KMS-11 (cell line): ENCODE measurements around the gene RRP1B.

Experiments used
- H2AFZ ChIP-seq: fragments of 200-600 bp; sonication (generic); 2 replicates; pipeline ENCODE4 v1.6.1; 2016; ENCODE audit warnings: antibody characterized with exemption, mixed run types, low read depth
- H3K27ac ChIP-seq: fragments of 200-600 bp; sonication (generic); 2 replicates; pipeline ENCODE4 v1.6.1; 2016; ENCODE audit warnings: mild to moderate bottlenecking, mixed run types
- H3K27me3 ChIP-seq: fragments of 200-600 bp; sonication (generic); 2 replicates; pipeline ENCODE4 v1.6.1; 2017; ENCODE audit warnings: mild to moderate bottlenecking, low read depth, mixed run types, moderate library complexity; ENCODE audit not compliant: insufficient read depth
- H3K36me3 ChIP-seq: fragments of 200-600 bp; sonication (generic); 2 replicates; pipeline ENCODE4 v1.6.1; 2017; ENCODE audit warnings: mild to moderate bottlenecking, mixed run types; ENCODE audit not compliant: insufficient read depth
- H3K4me1 ChIP-seq: fragments of 200-600 bp; sonication (generic); 2 replicates; pipeline ENCODE4 v1.6.1; 2016; ENCODE audit warnings: mild to moderate bottlenecking, low read depth, mixed run types; ENCODE audit not compliant: poor library complexity, severe bottlenecking
- H3K4me2 ChIP-seq: fragments of 200-600 bp; sonication (generic); 2 replicates; pipeline ENCODE4 v1.7.0; 2016; ENCODE audit warnings: mild to moderate bottlenecking, mixed run types
- H3K4me3 ChIP-seq: fragments of 200-600 bp; sonication (generic); IDR thresholded peaks from 2 replicates; pipeline ENCODE4 v1.6.1; 2017; ENCODE audit warnings: low read depth, low read length, mixed read lengths; ENCODE audit not compliant: insufficient read depth
- H3K79me2 ChIP-seq: fragments of 200-600 bp; sonication (generic); 2 replicates; pipeline ENCODE4 v1.6.1; 2016; ENCODE audit warnings: low read depth, mixed run types; ENCODE audit not compliant: insufficient read depth
- H3K9ac ChIP-seq: fragments of 200-600 bp; sonication (generic); 2 replicates; pipeline ENCODE4 v1.6.1; 2016; ENCODE audit warnings: mild to moderate bottlenecking, mixed run types
- H4K20me1 ChIP-seq: fragments of 200-600 bp; sonication (generic); 2 replicates; pipeline ENCODE4 v1.6.1; 2016; ENCODE audit warnings: mild to moderate bottlenecking, mixed run types; ENCODE audit not compliant: insufficient read depth
- CTCF ChIP-seq: fragments of 200-600 bp; sonication (generic); conservative IDR thresholded peaks from 2 replicates; pipeline ENCODE4 v1.6.1; 2017; ENCODE audit warnings: low read depth, mild to moderate bottlenecking, antibody characterized with exemption, low read length, moderate library complexity, mixed read lengths

RRP1B gene

GRCh38 chr21:43721939-43722338 lies 62.6 kb downstream of the RRP1B start:
- Histone ChIP-seq H3K36me3 (no peaks in the 10 kb centered on the region), H3K4me1 (peaks cover 41% of the 10 kb centered on the region), H3K4me3 (no peak overlapping the region), H3K9ac (no peak overlapping the region), H3K4me2 (peak overlapping the region; percentile 12; the same call in 1 of the 2 replicates), H2AFZ (no peak overlapping the region), H3K27ac (no peak overlapping the region), H3K79me2 (peaks cover 58% of the 10 kb centered on the region), H3K27me3 (no peaks in the 10 kb centered on the region), H4K20me1 (peaks cover 12% of the 10 kb centered on the region; the same call in 1 of the 2 replicates)
- no peak for TF ChIP-seq CTCF

GRCh38 chr21:43723648-43724047 lies 64.3 kb downstream of the RRP1B start:
- no peak overlapping the region for H3K27ac ChIP-seq
- no peak overlapping the region for H2AFZ ChIP-seq
- H3K9ac ChIP-seq: no peak overlapping the region
- no peak overlapping the region for H3K4me2 ChIP-seq
- TF ChIP-seq CTCF: no peak
- H3K27me3 ChIP-seq: no peaks in the 10 kb centered on the region
- H3K4me3 ChIP-seq: no peak overlapping the region
- H3K4me1 ChIP-seq: peaks cover 24% of the 10 kb centered on the region
- H4K20me1 ChIP-seq: peaks cover 12% of the 10 kb centered on the region; the same call in 1 of the 2 replicates
- H3K79me2 ChIP-seq: peaks cover 75% of the 10 kb centered on the region
- H3K36me3 ChIP-seq: no peaks in the 10 kb centered on the region

GRCh38 chr21:43726686-43727518 lies 67.5 kb downstream of the RRP1B start:
- no peaks in the 10 kb centered on the region for H4K20me1 ChIP-seq
- peaks cover 4% of the 10 kb centered on the region for H3K4me1 ChIP-seq
- no peaks in the 10 kb centered on the region for H3K36me3 ChIP-seq
- H3K79me2 ChIP-seq: peaks cover 64% of the 10 kb centered on the region
- no peak overlapping the region for H3K4me2 ChIP-seq
- no peak overlapping the region for H3K9ac ChIP-seq
- H3K27me3 ChIP-seq: no peaks in the 10 kb centered on the region
- no peak overlapping the region for H2AFZ ChIP-seq
- no peak for TF ChIP-seq CTCF
- no peak overlapping the region for H3K27ac ChIP-seq
- no peak overlapping the region for H3K4me3 ChIP-seq

- Histone ChIP-seq H4K20me1 (no peaks in the 10 kb centered on the region), H3K4me3 (no peak overlapping the region), H3K4me1 (no peaks in the 10 kb centered on the region), H2AFZ (no peak overlapping the region), H3K79me2 (peaks cover 57% of the 10 kb centered on the region), H3K4me2 (no peak overlapping the region), H3K9ac (no peak overlapping the region), H3K27me3 (no peaks in the 10 kb centered on the region), H3K36me3 (no peaks in the 10 kb centered on the region), H3K27ac (no peak overlapping the region)
- no peak for TF ChIP-seq CTCF
These were observed 68.3 kb downstream of the RRP1B start for GRCh38 chr21:43727519-43728153.
